Ishikawa (cell line): Measurements from ENCODE around the gene NSUN2.

Experiments used
- CREB1 ChIP-seq: IDR thresholded peaks from 2 replicates; pipeline ENCODE4 v1.6.1; 2012; ENCODE audit warnings: low read depth
- EGR1 ChIP-seq: IDR thresholded peaks from 2 replicates; pipeline ENCODE4 v1.6.1; 2012
- EP300 ChIP-seq: IDR thresholded peaks from 2 replicates; pipeline ENCODE4 v1.6.1; 2012; ENCODE audit warnings: borderline replicate concordance
- FOXM1 ChIP-seq: IDR thresholded peaks from 2 replicates; pipeline ENCODE4 v1.6.1; 2012; ENCODE audit warnings: low read depth, borderline replicate concordance
- MAX ChIP-seq: IDR thresholded peaks from 2 replicates; pipeline ENCODE4 v1.6.1; 2012
- NFIC ChIP-seq: IDR thresholded peaks from 2 replicates; pipeline ENCODE4 v1.6.1; 2012
- RAD21 ChIP-seq: IDR thresholded peaks from 2 replicates; pipeline ENCODE4 v1.6.1; 2012; ENCODE audit warnings: low read depth
- REST ChIP-seq: IDR thresholded peaks from 2 replicates; pipeline ENCODE4 v1.6.1; 2012; ENCODE audit warnings: low read depth, mild to moderate bottlenecking
- TAF1 ChIP-seq: IDR thresholded peaks from 2 replicates; pipeline ENCODE4 v1.6.1; 2012; ENCODE audit warnings: low read depth, mild to moderate bottlenecking
- TCF12 ChIP-seq: IDR thresholded peaks from 2 replicates; pipeline ENCODE4 v1.6.1; 2012; ENCODE audit warnings: low read depth
- TEAD4 ChIP-seq: IDR thresholded peaks from 2 replicates; pipeline ENCODE4 v1.6.1; 2012
- ZBTB7A ChIP-seq: IDR thresholded peaks from 2 replicates; pipeline ENCODE4 v1.6.1; 2012; ENCODE audit warnings: low read depth
- TF ChIP-seq, protein P1 (sequence below): IDR thresholded peaks from 2 replicates; pipeline ENCODE4 v1.6.1; 2012

DNA sequence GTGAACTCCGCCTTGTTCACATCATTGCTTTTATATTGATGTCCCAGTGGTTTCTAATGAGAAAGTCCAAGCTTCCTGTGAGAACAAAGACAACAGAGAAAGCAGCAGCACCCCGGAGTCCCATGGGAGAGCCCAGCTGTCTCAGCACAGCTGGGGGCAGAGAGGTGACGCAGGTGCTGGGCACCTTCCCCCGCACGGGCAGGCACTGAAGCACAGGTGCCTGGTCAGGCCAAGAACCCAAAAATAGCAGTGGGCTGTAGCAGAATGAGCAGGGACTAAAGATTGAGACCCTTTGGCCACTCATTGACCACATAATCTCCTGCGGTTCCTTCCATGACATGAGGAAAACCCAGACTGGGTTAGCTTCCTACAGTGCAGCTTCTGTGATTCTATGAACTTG, 19.2 kb upstream of the NSUN2 start:
- TF ChIP-seq NFIC (no peak), TCF12 (no peak), TAF1 (no peak), EP300 (no peak), CREB1 (no peak), ZBTB7A (no peak), MAX (no peak), REST (no peak), FOXM1 (no peak), RAD21 (no peak), TEAD4 (no peak), EGR1 (no peak)
- TF ChIP-seq, protein P1, sequence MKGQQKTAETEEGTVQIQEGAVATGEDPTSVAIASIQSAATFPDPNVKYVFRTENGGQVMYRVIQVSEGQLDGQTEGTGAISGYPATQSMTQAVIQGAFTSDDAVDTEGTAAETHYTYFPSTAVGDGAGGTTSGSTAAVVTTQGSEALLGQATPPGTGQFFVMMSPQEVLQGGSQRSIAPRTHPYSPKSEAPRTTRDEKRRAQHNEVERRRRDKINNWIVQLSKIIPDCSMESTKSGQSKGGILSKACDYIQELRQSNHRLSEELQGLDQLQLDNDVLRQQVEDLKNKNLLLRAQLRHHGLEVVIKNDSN = no peak
